Stimulated activated naive CD8-positive, alpha-beta T cell treated with anti-CD3 and anti-CD28 coated beads, Interleukin-15, Interleukin-2, amounts not matched to agents 100 U/mL and 50 U/mL, for 24 hours (primary cell): ENCODE data around the gene EPGN.

Experiments used
- ATAC-seq: fragments of 150-1000 bp; cut with Tn5 transposase; one replicate; pipeline ENCODE4 v1.10.0; 2021
- DNase-seq: peaks from one replicate; pipeline ENCODE4 v3.0.0; 2021

EPGN gene

GRCh38 chr4:74308215-74308614 is at the start of gene EPGN:
EPGN (plus strand) TSS chr4:74308470; CDS start chr4:74308534, 64 bp downstream.
- no peak for ATAC-seq

GRCh38 chr4:74258963-74259362 is 49.3 kb upstream of the EPGN start:
- no peak for ATAC-seq
- no peak for DNase-seq

More at GRCh38 chr4:74308215-74308614, at the start of gene EPGN:
- DNase-seq, result no peak

- ATAC-seq (no peak), DNase-seq (no peak)
Observed at GRCh38 chr4:74260036-74260435, 48.2 kb upstream of the EPGN start.

GRCh38 chr4:74262522-74262921 is 45.7 kb upstream of the EPGN start:
- DNase-seq (no peak), ATAC-seq (no peak)

GRCh38 chr4:74263551-74263950 is 44.7 kb upstream of the EPGN start:
- no peak for ATAC-seq
- DNase-seq, result no peak

- DNase-seq, result no peak
- ATAC-seq, result no peak
Observed at GRCh38 chr4:74266081-74266480, 42.2 kb upstream of the EPGN start.

GRCh38 chr4:74267998-74268606 is 40.2 kb upstream of the EPGN start:
- DNase-seq, result no peak

GRCh38 chr4:74268643-74269042 is 39.6 kb upstream of the EPGN start:
- ATAC-seq, result no peak

More at GRCh38 chr4:74267998-74268606, 40.2 kb upstream of the EPGN start:
- no peak for ATAC-seq

GRCh38 chr4:74278490-74278889 is 29.8 kb upstream of the EPGN start:
- no peak for DNase-seq
- no peak for ATAC-seq

More at GRCh38 chr4:74268643-74269042, 39.6 kb upstream of the EPGN start:
- DNase-seq, result no peak

- ATAC-seq (no peak), DNase-seq (no peak)
Observed at GRCh38 chr4:74279716-74280115, 28.6 kb upstream of the EPGN start.

GRCh38 chr4:74282926-74283325 is 25.3 kb upstream of the EPGN start:
- no peak for DNase-seq
- no peak for ATAC-seq

GRCh38 chr4:74283614-74284013 is 24.7 kb upstream of the EPGN start:
- no peak for DNase-seq
- ATAC-seq, result no peak

GRCh38 chr4:74284053-74284452 is 24.2 kb upstream of the EPGN start:
- DNase-seq (no peak), ATAC-seq (no peak)

- DNase-seq, result no peak
- no peak for ATAC-seq
Observed at GRCh38 chr4:74287164-74287563, 21.1 kb upstream of the EPGN start.

GRCh38 chr4:74287791-74288190 is 20.5 kb upstream of the EPGN start:
- no peak for ATAC-seq
- DNase-seq, result no peak

- DNase-seq, result no peak
Observed at GRCh38 chr4:74291471-74291870, 16.8 kb upstream of the EPGN start.

GRCh38 chr4:74292111-74292870 is 16.0 kb upstream of the EPGN start:
- no peak for DNase-seq
- ATAC-seq, result no peak

More at GRCh38 chr4:74291471-74291870, 16.8 kb upstream of the EPGN start:
- no peak for ATAC-seq

- no peak for DNase-seq
- no peak for ATAC-seq
Observed at GRCh38 chr4:74293558-74293957, 14.7 kb upstream of the EPGN start.

- ATAC-seq, result no peak
- no peak for DNase-seq
Observed at GRCh38 chr4:74294681-74295080, 13.6 kb upstream of the EPGN start.

- no peak for DNase-seq
- no peak for ATAC-seq
Observed at GRCh38 chr4:74297539-74297938, 10.7 kb upstream of the EPGN start.

GRCh38 chr4:74304095-74304625 is 4.1 kb upstream of the EPGN start:
- ATAC-seq, result no peak

GRCh38 chr4:74305000-74305399 is 3.3 kb upstream of the EPGN start:
- DNase-seq, result no peak
- no peak for ATAC-seq

More at GRCh38 chr4:74304095-74304625, 4.1 kb upstream of the EPGN start:
- no peak for DNase-seq

GRCh38 chr4:74307170-74307569 is 1.1 kb upstream of the EPGN start:
- DNase-seq (no peak), ATAC-seq (no peak)
